GM21447 (cell line): ENCODE measurements around the gene EVPLL.
"Not testable (repeated sequence)": the region's sequence is repeated elsewhere in the genome, so short reads cannot be mapped to it uniquely, and the experiment has no call there.

Source experiments
- ATAC-seq: cut with Tn5 transposase; IDR thresholded peaks from one replicate; pipeline ENCODE4 v1.9.1; 2021; ENCODE audit not compliant: unreplicated experiment

Gene EVPLL

GRCh38 chr17:18377437-18378204, at the start of gene EVPLL:
TSS of gene EVPLL (plus strand) at chr17:18377778. CDS start at chr17:18380938, 3,160 bp downstream.
- ATAC-seq = no peak

DNA sequence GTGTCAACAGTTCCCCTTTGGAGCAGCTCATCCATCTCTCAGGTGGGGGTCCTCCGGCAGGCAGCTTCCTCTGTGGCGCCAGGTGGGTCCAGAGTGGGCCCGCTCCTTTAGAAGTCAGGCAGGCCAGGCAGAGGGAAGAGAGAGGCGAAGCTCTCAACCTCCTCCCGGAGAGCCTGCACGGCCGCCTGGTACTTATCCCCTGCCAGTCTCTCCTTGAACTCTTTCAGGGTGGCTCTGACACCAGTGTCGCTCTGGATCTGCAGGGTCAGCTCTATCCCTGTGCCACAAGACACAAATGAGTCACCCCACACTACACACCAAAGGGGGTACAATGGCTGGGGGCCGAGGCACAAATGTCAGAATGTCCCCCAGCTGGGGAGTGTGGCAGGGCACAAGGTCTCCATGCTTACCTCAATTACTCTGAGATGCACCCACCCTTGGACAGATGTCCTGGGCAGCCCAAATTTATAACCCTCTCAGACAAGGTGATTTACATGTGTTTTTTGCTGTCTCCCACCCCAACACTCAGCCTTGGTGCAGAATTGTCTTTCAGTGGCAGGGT, 48.9 kb upstream of the EVPLL start:
- no peak for ATAC-seq

DNA sequence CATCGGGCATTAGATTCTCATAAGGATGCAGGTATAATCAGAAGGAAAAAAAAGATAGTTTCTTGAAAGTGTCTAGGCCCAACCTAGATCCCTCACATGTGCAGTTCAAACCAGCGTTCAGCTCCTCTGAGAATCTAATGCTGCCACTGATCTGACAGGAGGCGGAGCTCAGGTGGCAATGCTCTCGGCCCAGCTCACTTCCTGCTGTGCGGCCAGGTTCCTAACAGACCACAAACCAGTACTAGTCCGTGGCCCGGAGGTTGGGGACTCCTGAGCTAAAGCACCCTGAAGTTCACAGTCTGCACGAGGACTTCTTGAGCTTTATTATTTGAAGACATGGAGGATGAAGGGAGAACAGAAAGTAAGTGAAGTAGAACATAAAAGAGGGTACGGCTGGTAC, 45.7 kb upstream of the EVPLL start:
- ATAC-seq = no peak

DNA sequence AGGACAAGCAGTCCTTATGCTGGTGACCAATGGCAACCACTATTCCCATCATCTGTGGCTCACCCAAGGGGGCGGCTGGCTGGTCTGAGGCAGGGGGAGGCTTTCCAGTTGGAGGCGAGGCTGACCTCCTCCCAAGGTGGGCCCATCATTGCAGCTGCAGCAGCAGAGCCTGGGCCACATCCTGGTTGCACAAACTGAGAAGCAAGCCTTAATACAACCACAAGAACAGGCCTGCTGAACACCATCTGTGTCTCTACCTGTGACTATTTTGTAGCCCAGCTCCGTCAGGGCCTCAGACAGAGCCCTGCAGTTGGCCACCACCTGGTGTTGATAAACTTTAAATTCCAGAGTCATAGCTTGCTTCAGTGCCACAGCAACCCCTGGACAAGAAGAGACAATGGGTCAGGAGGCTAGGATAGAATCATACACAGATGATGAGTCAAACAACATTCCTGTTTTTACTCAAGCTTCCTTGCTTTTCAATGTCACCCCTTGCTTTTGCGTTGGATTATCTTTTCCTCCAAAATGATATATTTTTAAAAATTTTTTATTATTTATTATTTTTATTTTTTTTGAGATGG, 44.6 kb upstream of the EVPLL start:
- no peak for ATAC-seq

DNA sequence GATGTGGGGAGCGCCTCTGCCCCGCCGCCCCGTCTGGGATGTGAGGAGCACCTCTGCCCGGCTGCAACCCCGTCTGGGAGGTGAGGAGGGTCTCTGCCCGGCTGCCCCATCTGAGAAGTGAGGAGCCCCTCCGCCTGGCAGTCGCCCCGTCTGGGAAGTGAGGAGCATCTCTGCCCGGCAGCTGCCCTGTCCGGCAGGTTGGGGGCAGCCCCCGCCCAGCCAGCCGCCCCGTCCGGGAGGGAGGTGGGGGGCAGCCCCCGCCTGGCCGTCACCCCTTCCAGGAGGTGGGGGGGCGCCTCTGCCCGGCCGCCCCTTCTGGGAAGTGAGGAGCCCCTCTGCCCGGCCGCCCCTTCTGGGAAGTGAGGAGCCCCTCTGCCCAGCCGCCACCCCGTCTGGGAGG, 39.4 kb upstream of the EVPLL start:
- not testable (repeated sequence) for ATAC-seq

GRCh38 chr17:18339933-18340332, 37.6 kb upstream of the EVPLL start:
- no peak for ATAC-seq

DNA sequence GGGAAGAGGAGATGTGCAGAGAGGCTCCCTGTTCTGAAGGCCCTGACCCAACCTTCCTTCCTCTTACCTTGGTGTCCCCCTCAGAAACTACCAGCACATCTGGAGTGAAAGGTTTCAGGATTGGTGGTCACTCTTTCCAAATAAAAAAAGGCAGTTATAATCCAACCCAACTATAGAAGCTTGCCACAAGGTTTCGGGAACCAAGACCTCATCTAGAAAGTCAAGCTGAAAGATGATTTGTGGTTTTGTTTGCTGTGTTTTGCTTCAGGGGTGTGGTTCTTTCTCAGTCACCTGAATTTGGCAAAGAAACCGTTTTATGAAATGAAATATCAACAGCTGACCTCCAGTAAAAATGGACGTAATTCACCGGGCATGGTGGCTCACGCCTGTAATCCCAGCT, 33.6 kb upstream of the EVPLL start:
- ATAC-seq = no peak

DNA sequence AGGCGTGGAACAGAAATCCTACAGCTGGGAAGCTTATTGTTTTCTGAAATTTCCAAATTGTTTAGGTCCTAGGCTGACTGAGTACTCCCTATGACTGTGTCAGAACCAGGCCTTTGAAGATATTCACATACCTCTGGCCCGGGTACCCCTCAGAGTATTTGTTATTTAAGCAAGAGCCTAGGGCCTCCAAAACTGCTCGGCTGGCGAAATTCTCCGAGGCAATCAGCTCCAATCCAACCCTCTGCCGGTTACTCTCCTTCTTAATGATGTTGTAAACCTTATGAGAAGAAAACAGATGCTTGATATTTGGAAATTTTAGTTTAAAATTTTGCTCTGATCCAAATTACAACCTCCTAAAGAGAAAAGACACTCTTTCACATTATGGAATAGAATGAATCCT, 24.0 kb upstream of the EVPLL start:
- no peak for ATAC-seq

- no peak for ATAC-seq
Measured at GRCh38 chr17:18356624-18357023, 21.0 kb upstream of the EVPLL start.

DNA sequence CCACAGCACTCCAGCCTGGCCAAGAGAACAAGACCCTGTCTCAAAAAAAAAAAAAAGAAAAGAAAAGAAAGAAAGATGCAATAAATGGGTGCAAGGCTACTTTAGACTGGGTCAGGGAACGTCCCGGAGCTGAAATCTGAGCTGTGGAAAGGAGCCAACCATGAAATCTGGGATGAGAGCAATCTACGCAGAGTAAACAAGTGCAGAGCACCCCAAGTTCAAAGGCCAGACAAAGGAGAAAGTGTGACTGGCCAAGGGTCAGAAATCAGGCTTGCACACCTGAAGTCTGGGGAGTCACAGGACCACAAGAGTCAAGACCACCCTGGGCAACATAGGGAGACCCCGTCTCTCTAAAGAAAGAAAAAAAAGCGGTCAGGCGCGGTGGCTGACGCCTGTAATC, 17.1 kb upstream of the EVPLL start:
- ATAC-seq = no peak

- ATAC-seq = no peak
Measured at GRCh38 chr17:18361837-18362697, 15.5 kb upstream of the EVPLL start.

GRCh38 chr17:18362698-18363100, 14.9 kb upstream of the EVPLL start:
- ATAC-seq = no peak

DNA sequence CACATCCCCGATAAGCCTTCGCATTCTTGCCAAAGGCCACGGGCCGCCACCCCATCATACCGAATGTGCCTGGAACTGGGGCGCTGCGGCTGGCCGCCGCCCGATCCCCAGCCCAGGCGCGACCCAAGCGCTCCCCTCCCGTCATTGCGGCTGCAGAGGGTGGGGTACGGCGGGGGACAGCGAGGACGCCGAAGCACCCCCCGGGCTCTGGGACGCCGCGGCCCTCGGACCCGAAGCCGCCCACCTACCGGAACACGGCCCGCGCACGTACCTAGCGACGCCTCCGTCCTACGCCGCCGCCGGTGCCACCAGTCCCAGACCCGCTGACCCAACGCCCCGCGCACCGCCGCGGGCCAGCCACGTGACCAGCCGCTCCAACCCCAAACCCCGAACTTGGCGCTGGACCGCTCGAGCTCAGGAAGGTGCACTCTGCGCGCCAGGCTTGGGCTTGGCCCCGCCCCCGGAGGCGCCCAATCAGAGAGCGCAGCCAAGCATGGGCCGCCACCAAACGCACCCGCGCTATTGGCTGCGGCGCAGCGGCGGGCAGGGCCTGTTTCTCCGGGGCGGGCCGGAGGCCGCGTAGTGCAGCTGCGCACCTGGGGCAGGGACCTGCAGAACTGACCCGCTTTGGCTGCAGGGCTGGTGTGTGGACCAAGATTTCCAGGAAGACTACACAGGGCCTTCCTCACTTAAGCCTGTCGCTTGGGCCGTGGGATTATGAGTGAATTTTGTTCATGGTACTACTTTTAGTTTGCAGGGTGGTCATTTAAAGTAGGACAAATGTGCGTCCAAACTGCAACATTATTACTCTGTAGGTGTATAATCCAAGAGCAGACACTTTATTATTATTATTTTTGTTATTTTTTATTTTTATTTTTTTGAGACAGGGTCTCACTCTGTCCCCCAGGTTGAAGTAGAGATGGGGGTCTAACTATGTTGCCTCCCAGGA, 14.2 kb upstream of the EVPLL start, which contains the start of gene SHMT1:
SHMT1 (minus strand) TSS at position 450 of the 949 bp plus-strand sequence. CDS start 7,569 bp downstream, outside the sequence.
- peak; percentile 92 for ATAC-seq

- no peak for ATAC-seq
Measured at GRCh38 chr17:18364166-18364565, 13.4 kb upstream of the EVPLL start.

- ATAC-seq = no peak
Measured at GRCh38 chr17:18368946-18369345, 8.6 kb upstream of the EVPLL start.

- no peak for ATAC-seq
Measured at GRCh38 chr17:18370761-18371160, 6.8 kb upstream of the EVPLL start.

- no peak for ATAC-seq
Measured at GRCh38 chr17:18371455-18371854, 6.1 kb upstream of the EVPLL start.

- ATAC-seq = not testable (repeated sequence)
Measured at GRCh38 chr17:18373181-18373580, 4.4 kb upstream of the EVPLL start.

- ATAC-seq = no peak
Measured at GRCh38 chr17:18374216-18374615, 3.4 kb upstream of the EVPLL start.

- ATAC-seq = no peak
Measured at GRCh38 chr17:18378205-18378505, 577 bp downstream of the EVPLL start.
